ENCODE results near the gene CHEK1.

DNA sequence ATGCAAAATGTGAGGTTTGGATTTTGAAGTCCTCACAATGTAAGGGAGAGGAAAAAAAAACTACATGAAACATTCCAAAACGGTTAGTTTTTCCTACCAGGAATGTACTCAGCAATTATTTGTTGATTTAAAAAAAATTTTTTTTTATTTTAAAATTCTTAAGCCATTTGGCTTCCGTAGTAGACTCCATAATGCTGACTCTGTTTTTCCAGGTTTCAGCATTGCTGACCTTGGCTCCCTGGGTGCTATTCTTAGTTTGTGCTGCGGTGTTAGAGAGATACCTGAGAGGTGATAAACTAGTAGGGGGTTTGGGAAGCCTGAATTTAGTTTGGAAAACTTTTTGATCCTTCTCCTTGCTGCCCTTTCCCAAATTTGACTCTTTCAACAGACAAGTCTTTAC, 21.8 kb upstream of the CHEK1 start:
- TF ChIP-seq, protein P1, sequence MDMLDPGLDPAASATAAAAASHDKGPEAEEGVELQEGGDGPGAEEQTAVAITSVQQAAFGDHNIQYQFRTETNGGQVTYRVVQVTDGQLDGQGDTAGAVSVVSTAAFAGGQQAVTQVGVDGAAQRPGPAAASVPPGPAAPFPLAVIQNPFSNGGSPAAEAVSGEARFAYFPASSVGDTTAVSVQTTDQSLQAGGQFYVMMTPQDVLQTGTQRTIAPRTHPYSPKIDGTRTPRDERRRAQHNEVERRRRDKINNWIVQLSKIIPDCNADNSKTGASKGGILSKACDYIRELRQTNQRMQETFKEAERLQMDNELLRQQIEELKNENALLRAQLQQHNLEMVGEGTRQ (IDR thresholded peaks at IDR 0.05; ENCODE audit: low read depth, low read length) = no peak
- TF ChIP-seq, protein P2, sequence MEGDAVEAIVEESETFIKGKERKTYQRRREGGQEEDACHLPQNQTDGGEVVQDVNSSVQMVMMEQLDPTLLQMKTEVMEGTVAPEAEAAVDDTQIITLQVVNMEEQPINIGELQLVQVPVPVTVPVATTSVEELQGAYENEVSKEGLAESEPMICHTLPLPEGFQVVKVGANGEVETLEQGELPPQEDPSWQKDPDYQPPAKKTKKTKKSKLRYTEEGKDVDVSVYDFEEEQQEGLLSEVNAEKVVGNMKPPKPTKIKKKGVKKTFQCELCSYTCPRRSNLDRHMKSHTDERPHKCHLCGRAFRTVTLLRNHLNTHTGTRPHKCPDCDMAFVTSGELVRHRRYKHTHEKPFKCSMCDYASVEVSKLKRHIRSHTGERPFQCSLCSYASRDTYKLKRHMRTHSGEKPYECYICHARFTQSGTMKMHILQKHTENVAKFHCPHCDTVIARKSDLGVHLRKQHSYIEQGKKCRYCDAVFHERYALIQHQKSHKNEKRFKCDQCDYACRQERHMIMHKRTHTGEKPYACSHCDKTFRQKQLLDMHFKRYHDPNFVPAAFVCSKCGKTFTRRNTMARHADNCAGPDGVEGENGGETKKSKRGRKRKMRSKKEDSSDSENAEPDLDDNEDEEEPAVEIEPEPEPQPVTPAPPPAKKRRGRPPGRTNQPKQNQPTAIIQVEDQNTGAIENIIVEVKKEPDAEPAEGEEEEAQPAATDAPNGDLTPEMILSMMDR (conservative IDR thresholded peaks at IDR 0.05; ENCODE audit: low read depth, low read length) = no peak
- no peak for TF ChIP-seq POLR2A (IDR thresholded peaks at IDR 0.05; ENCODE audit: low read depth, low read length)
- no peak for TF ChIP-seq CHD1 (IDR thresholded peaks at IDR 0.05; ENCODE audit: low read depth, low read length)
- no peak for TF ChIP-seq RAD21 (IDR thresholded peaks at IDR 0.05; ENCODE audit: low read length)
- TF ChIP-seq, protein P3, sequence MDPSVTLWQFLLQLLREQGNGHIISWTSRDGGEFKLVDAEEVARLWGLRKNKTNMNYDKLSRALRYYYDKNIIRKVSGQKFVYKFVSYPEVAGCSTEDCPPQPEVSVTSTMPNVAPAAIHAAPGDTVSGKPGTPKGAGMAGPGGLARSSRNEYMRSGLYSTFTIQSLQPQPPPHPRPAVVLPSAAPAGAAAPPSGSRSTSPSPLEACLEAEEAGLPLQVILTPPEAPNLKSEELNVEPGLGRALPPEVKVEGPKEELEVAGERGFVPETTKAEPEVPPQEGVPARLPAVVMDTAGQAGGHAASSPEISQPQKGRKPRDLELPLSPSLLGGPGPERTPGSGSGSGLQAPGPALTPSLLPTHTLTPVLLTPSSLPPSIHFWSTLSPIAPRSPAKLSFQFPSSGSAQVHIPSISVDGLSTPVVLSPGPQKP (IDR thresholded peaks at IDR 0.05; ENCODE audit: borderline replicate concordance, low read depth, low read length) = no peak
- no peak for TF ChIP-seq CEBPB (IDR thresholded peaks at IDR 0.05; ENCODE audit: low read depth, low read length)
- no peak for TF ChIP-seq SMC3 (IDR thresholded peaks at IDR 0.05; ENCODE audit: low read depth, low read length)
- no peak for TF ChIP-seq FOS (IDR thresholded peaks at IDR 0.05; ENCODE audit: low read depth, low read length)
- no peak for TF ChIP-seq NFE2L2 (IDR thresholded peaks at IDR 0.05; ENCODE audit: low read depth, low read length)

All from IMR-90 (cell line).